Dermis blood vessel endothelial cell (primary cell): ENCODE measurements around the gene PPFIA4. TPM values are rescaled to one million over a fixed set of nuclear protein-coding genes. Genes with fewer than 3 reads are reported as not detected.

Experiments used
- DNase-seq: peaks from one replicate; pipeline ENCODE4 v3.0.0; 2010
- total RNA-seq: library from RNA; depleted of rRNA; stranded (reverse); fragments of >200 nt; gene quantifications from 2 replicates; pipeline ENCODE4 v1.2.3, GENCODE V29; 2014

Gene PPFIA4
- total RNA-seq, 1 donor from 2014 or later, result 0.17 TPM

DNA sequence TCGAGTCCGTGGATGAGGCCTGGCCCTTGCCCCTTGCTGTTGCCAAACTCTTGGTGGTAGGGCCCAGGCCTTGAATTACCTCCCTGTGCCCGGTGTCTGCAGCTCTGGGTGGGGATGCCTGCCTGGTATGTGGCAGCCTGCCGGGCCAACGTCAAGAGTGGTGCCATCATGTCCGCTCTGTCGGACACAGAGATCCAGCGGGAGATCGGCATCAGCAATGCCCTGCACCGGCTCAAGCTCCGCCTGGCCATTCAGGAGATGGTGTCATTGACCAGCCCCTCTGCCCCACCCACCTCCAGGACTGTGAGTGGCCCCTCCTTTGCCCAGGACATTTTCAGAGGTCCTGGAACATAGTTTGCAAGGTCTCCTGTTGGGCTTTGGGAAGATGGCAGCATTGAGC, 33.8 kb downstream of the PPFIA4 start:
- DNase-seq, result no peak

DNA sequence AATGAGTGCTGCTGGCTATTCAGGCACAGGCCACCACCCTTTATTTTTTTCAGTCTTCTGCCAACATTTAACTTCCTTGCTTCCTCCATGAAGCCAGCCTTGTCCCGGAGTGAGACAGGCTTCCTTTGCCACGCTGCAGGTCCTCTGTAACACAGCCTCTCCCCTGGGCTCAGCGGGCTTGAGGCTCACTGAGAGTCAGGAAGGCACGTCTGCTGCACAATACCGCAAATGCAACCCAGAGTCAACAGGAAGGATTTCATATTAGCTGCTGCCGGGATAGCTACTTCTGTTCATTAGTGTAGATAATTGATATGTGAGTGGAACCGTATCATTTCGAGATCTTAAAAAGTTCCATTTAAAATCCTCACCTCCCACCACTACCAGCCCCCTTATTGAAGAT, 37.0 kb downstream of the PPFIA4 start:
- DNase-seq, result no peak

DNA sequence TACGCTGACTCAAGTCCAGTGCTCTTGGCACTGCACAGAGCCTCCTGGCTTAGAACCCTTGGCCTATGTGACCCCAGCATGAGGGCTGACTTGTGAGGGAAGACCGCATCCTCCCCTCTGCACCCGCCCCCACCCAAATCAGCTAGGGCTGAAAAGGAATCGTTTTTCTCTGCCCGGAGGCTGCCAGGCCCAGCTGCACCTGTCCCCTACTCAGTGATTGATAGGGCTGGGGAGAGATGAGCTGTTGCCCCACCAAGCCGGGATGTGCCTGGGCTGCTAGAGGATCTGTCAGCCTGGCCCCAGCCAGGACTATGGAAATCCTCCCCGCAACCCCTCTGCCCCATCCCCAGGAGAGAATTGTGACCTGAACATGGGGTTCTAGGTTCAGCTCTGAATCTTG, 38.9 kb downstream of the PPFIA4 start:
- no peak for DNase-seq

DNA sequence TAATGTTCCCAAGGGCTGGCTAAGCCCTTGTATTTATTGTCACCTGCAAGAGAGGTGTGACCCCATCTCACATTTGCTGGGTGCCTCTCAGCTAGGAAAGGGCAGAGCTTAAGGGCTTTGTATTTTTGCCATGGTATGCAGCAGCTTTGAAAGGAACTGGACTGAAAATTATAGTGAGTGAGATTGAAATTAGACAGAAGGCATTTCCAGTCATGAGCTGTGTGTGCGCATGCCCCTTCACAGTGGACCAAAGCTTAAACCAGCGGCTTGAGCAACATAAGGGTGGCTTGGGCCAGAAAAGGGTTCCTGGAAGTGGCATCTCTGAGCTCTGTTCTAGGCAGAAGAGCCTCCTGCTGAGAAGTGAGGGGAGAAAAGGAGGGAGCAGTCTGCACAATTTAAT, 39.7 kb downstream of the PPFIA4 start:
- DNase-seq, result no peak

DNA sequence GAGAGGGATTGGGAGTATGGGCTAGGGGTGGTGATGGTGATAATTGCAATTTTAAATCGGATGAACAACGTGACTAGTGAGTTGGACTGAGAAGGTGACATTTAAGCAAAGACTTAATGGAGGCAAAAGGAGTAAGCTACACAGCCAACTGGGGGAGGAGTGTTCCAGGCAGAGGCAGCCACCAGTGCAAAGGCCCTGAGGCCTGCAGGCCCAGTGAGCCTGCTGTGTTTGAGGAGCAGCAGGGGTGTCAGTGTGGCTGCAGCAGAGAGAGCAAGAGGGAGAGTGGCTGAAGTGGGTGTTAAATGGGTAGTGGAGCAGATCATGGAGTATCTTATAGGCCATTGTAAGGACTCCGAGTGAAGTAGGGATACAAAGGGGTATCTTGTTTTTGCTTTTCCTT, 40.7 kb downstream of the PPFIA4 start:
- DNase-seq, result no peak

DNA sequence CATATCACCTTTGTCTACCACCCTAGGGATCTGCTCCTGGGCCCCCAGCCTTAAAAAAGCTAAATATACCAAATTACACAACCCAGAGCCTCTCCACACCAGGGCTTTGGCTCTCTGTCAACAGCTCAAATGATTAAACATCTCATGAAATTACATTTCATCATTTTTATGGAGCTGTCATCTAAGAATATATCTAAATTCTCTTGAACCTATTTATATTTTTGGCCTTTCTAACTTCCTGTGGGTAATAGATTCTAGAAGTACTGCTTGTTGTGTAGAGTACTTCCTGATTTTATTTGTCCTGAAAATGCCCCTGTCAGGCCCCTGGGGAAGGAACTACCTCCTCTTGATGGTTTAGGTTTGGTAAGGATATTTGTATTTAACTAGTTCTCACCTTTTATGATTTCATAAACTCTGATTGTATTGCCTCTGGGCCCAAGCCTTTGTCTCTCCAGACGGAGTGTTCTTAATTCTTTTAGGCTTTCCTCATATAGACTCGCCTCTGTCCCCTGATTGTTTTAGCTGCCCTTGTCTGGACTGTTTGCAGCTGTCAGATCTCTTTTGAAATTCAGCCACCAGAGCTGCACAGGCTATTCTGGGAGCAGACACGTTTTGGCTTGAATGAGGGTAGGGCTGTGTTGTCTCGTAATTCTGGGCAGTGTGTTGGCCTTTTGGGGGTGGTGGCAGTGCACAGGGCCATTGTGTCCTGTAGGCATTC, 42.9 kb downstream of the PPFIA4 start:
- DNase-seq, result no peak

DNA sequence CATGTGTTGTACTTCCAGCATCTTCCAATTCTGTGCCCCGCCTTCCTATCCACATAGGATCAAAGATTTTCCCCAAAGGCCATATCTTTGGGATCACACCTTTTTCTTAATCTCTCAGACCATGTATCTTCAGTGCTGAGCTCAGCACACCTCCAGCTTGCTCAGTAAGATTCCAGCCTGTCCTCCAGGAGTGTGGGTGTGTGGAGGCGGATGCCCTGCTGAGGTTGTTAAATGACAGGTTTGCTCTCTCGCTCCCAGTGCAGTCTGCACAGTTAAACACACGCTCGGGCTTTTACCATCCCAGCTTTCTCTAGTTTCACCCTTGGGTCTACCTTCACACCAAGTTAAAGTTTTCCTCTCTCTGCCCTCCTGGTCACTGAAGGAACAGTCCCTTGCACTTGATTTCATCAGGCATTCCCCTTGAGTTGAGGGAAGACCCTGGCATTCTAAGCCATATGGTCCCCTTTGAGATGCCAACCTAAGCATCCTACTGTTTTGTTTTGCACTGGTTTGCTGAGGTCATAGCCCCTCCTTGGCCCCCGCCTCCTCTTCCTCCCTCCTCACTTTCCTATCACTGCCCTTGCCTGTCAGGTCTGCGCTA, 45.8 kb downstream of the PPFIA4 start:
- DNase-seq, result no peak

DNA sequence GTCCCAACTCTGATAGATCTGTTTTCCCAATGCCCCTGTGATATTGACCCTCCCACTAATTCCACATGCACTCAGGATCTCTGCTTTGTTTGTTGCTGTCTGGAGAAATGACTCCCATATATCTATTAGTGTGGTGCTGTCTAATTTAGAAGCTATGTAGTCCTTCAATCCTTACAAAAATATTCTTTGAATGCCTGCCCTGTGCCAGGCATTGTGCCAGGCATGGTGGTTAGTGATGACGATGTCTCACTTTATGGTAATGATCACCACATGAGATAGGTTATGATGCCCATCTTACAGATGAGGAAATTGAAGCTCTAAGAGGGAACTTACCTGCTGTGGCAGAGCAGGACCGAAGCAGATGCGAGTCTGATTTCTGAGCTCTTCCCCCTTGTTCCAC, 46.6 kb downstream of the PPFIA4 start:
- DNase-seq, result no peak

DNA sequence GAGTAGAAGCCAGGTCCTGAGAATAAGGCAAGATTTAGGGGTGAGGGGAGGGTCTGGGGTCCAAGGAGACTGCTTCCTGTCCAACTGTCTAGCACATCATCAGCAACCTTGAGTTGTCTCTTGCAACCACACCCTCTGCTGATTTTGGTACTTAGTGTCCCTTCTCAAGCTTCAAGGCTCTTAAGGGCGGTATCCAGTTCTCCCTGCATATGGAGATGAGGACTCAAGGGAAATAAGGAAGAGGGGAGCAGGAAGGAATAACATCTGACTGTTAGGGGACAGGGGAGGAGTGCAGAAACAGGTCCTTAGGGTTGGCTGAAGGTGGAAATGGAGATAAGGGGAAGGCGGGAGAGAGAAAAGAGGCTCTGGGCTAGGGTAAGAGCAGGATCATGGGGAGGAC, 47.2 kb downstream of the PPFIA4 start:
- no peak for DNase-seq

DNA sequence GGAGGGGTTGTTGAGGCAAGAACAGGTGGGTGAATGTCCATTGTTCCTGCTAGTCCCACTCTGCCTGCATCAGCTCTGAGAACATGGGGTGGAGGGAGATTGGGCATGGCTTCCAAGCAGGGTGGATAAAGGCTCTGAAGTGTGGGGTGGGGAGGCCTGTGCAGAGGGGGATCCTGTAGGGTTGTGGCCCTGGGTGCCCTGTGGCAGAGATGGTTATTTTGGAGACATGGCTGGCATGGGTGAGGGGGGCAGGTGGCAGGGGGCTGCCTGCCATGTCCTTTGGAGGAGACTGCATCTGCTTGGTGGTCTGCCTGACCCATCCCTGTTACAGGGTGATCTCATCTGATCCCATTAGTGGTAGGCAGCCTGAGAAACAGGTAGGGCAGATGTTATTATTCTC, 48.3 kb downstream of the PPFIA4 start:
- no peak for DNase-seq

DNA sequence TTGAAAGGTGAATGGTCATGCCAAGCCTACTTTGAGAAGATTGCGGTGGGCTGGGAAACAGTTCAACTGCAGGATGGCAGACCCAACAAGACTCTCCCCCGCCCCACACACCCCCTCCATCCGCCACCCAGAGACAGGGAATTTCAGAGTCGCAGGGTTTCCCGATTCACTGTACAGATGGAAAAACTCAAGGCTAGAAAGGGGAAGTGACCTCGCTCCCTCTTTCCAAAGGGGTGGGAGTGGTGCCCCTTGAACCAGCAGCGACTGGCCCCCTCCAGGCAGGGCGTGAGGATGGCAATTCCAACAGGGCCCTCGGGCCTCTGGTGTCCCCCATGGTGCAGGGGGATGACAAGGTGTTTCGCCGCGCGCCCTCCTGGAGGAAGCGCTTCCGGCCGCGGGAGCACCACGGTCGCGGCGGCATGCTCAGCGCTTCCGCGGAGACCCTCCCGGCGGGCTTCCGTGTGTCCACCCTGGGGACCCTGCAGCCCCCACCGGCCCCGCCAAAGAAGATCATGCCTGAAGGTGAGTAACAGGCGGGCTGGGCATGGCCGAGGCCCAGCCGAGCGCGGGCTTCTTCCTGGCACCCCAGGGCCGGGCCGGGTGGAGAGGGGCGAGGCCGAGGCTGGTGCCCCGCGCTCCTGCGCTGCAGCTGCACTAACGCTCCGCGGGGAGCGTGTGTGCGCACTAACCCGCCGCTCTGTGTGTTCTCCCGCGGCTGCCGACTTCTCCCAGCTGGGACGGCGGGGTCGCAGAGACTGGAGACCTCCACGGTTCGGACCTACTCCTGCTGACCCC, 49.1 kb downstream of the PPFIA4 start:
- DNase-seq, result no peak

DNA sequence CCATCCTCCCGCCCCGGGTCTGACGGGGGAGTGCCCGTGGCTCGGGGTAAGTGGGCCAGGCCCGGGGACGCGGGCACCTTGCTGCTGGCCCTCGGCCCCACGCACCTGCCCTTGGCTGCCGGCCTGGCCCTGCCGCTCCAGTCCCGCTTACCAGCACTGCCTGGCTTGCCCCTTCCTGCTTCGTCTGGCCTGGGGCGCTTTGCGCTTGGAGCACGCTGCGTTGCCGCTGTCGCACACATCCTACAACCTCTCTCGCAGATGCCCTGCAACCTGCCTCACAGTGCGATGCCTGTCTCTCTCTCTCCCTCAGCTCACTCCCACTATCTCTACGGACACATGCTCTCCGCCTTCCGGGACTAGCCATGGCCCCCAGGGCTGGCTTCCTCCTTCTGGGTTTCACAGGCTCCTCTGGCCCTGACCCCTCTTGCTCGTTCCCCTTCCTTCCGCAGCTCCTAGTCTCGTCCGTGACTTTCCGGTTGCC, 49.8 kb downstream of the PPFIA4 start:
- DNase-seq, result no peak

DNA sequence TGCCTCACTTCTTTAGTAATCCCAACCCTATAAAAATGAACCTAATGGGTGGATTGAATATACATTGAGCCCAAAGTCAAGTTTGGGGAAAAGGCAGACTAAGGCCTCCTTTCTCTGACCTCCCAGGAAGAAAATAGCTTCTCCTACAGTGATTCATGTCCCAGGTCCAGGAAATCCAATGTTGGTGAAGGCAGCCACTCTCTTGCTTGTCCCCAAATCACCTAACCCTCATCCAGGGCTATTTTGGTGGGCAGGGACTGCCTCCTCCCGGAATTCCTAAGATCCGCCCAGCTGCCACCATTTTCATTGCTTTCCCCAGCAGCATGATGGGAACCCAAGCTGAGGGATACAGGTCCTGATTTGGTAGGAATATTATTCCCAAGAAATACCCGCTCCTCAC, 51.1 kb downstream of the PPFIA4 start:
- DNase-seq, result no peak

DNA sequence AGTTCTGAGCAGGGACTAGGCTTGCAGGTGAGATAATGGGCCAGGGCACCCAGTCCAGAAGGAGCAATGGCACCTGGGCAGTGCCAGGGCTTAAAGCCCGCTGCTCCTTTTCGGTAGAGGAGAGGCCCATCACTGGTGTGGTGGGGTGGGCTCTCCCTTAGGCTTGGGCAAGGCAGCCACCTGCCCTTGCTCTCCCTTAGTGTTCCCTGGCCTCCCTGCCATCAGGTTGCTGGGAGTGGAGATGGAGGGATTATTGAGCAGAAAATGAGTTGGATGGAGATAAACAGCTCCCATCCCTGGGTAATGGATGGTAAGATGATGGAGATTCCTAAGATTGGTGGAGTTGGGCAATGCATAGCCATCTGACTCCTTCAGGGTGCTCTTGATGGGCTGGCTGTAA, 51.7 kb downstream of the PPFIA4 start:
- DNase-seq, result no peak

DNA sequence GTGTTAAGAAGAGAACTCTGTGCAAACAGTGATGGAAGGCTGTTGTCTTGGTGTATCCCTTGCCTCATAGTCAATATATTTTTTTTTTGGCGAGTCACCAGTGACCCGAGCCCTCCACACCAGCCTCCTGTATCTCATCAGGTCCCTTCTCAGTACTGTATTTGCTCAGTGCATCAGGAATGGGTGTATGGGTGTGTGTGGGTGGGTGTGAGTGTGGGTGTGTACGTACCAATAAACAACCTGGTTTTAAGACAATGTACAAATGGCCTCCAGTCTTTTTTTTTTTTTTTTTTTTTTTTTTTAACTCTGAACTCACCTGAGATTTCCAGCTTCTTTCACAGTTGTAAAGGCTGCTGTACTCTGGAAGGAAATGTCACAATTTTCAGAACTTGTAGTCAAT, 52.2 kb downstream of the PPFIA4 start:
- no peak for DNase-seq

DNA sequence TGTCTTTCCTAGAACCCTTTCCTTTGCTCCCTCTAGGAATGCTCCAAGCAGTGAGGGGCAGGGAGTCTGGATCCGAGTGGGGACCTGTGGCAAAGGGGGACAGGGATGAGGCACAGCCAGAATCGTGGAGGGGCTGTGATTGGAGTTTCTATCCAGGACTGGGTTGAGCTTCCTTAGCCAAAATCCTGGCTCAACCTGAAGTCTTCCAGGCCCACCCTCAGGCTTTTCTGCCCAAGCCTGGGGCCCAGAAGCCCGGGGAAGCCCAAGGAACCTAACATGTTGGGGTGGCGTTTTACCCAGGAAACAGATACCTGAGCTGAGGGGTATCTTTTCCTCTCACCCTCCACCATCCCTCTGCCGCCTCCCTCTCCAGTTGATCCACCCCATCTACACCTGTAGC, 54.2 kb downstream of the PPFIA4 start:
- DNase-seq, result no peak

DNA sequence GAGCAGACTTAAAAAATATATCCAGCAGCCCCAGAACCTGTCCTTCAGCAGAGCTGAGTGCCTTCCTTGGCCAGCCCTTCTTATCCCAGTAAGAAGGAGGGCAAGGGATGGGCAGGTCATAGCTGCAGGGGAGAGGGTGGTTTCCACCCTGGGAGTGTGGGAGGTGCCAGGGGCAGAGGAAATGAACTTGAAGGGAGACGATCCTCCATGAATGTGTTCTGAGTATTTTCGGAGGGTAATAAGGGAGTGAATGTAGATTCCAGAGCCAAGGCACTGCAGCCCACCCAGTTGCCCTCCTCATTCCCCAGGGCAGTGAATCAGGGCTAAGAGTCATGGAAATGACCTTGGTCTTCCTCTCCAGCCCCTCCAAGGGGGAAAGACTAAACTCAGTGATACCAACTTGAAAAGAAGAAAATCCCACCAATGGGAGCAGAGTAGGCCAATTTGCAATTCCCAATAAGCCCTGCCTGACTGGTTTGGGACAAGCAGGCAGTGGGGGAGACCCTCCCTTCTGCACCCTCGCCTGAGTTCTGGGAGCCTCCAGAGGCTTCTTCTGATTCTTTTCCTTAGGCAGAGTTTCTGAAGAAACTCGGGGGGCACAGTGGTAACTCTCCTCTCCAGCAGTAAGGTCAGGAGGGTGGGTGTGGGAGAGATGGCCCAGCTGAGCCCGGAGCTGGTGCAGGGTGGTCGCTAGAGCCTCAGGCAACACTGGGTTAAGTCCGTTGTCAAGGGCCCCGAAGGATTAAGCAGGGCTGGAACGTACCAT, 55.4 kb downstream of the PPFIA4 start:
- DNase-seq, result no peak

DNA sequence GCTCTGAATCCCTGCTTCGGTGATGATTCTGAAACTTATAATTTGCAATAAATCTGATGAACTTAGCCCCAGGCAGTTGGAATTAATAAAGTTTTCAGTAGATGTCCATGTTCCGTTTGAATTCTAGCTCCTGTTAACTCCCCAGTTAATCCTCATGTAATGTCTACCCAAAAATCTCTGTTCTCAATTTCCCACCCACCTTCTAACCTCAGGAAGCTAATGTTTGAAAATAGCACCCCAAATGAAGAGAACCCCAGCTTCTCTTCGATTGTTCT, 55.9 kb downstream of the PPFIA4 start:
- no peak for DNase-seq

DNA sequence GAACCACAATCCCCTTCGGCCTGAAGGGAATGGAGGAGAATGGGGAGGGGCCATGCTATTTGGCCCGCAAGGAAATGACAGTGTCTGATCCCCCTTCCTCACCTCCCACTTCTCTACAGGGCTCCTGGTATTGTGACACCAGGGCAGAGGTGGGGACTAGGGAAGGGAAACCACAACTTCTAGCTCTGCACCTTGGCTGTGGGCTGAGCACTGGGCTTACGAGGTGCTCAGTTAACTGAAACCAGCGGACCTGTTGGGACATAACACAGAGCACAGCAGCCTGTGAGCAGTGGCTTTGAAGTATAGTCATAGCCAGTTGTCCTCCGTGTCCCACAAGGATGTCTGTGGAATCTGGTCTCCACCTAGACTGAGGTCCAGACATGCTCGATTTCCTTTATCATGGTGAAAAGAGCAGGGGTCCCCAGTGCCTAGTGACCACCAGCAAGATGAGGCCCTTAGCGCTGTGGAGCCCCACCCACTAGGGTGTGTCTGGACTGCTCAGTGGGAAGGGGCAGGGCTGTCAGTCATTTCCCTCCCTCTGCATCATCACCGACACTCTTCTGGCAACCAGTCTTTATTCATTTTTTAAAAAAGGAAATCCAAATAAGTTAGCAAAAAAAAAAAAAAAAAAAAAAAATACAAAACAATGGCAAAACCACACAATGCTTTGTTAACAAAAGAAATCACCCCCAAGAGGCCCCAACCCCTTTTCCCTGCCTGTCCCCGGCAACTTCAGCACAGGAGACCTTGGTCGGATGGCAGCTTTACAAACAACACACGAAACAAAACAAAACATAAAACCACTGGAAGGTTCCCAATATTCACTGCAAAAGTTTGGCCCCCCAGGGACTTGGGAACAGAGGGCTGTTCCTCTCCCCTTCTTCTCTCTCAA, 56.5 kb downstream of the PPFIA4 start:
- DNase-seq, result no peak

DNA sequence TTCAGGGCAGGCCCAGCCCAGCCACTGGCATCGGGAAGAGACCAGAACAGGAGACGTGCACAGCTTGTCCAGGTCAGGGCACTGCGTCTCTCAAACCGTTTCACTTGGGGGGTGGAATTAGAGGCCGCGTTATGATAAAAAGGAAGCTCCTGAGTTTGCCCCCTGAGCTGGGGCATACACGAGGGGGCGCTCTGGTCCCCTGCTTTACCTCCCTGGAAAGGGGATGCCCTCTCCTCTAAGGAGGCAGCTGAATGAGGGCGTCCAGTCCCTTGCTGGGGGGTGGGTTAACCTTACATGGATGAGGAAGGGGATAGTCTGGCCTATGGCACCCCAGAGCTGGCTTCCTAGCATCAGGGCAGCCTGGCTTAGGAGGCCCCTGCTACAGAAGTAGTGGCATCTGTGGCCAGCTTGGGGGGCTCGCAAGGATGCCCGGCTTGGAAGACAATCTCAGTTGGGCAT, 57.2 kb downstream of the PPFIA4 start:
- DNase-seq, result no peak

DNA sequence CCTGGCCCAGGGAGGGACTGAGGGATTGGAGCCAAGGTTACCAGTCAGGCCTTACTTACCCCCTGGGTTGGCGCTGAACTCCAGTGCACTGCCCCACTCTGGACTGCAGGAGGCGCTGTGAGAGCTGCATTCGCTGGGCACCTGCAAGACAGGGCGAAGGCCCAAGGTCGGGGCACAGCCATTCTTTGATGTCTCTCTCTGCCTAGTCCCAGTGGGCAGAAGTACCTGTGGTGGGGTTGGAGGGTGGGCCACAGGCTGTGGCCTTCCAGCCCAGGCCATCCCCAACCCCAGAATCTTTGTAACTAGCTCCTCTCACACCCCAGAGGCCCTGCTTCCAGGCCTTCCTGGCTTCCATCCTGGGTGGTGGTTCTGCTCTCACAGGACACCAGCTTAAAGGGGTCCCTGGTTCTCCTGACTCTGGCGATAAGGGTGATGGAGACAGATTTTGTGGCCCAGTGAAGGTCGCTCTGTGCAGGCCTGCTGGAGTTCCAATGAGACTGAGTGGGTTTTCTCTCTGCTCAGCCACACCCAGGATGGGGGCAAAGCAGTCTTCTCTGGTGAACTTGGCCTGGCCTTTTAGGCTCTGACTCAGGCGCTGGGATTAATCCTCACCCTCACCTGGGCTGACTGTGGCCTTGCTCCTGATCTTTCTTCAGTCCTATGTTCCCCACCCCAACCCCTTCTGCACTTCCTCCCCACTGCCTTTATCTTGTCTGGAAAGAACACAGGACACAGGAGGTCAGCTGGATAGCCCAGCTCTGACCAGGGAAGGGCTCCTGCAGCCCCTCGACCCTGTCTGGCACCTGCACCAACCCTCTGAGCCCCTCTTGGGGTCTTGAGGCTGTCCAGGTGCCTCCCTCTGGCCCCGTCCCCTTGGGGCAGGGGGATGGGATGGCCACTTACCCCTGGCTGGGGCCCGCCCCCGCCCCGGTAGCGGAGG, 58.6 kb downstream of the PPFIA4 start:
- DNase-seq, result peak; percentile 17
